ENCODE measurements around the gene LRWD1.

GRCh38 chr7:102432442-102433218 lies 32.2 kb upstream of the LRWD1 start:
- TF ChIP-seq CTCF (IDR thresholded peaks at IDR 0.05; ENCODE audit: low read length) = no peak
- no peak for TF ChIP-seq EZH2 (IDR thresholded peaks at IDR 0.05; ENCODE audit: borderline replicate concordance, low read length)
